GM19193 (cell line): ENCODE results near the gene AP2A1.

Experiments
- POLR2A ChIP-seq: IDR thresholded peaks from 4 replicates; pipeline ENCODE4 v1.6.1; 2011; ENCODE audit not compliant: insufficient read depth, insufficient read length; ENCODE audit errors: extremely low read depth

The AP2A1 gene

GRCh38 chr19:49758292-49758691 is 8.5 kb upstream of the AP2A1 start:
- no peak for TF ChIP-seq POLR2A

- TF ChIP-seq POLR2A, result no peak
Observed at GRCh38 chr19:49761249-49761624, 5.6 kb upstream of the AP2A1 start.

GRCh38 chr19:49761625-49762311 is 5.0 kb upstream of the AP2A1 start:
- TF ChIP-seq POLR2A, result no peak

GRCh38 chr19:49763230-49763629 is 3.6 kb upstream of the AP2A1 start, which contains the start of gene TSKS:
TSKS (minus strand) TSS chr19:49763306; CDS start chr19:49763247, 59 bp downstream.
- no peak for TF ChIP-seq POLR2A

- TF ChIP-seq POLR2A, result no peak
Observed at GRCh38 chr19:49764341-49764740, 2.5 kb upstream of the AP2A1 start.

GRCh38 chr19:49766007-49766929 is 533 bp upstream of the AP2A1 start:
- TF ChIP-seq POLR2A, result peak; percentile 84

- TF ChIP-seq POLR2A, result no peak
Observed at GRCh38 chr19:49767381-49767780, 580 bp downstream of the AP2A1 start.

- no peak for TF ChIP-seq POLR2A
Observed at GRCh38 chr19:49767967-49768581, 1.3 kb downstream of the AP2A1 start.

GRCh38 chr19:49770529-49770928 is 3.7 kb downstream of the AP2A1 start:
- no peak for TF ChIP-seq POLR2A

GRCh38 chr19:49771674-49772139 is 4.9 kb downstream of the AP2A1 start:
- no peak for TF ChIP-seq POLR2A

- no peak for TF ChIP-seq POLR2A
Observed at GRCh38 chr19:49772850-49773432, 6.1 kb downstream of the AP2A1 start.

- no peak for TF ChIP-seq POLR2A
Observed at GRCh38 chr19:49773663-49774350, 7.0 kb downstream of the AP2A1 start.

GRCh38 chr19:49774969-49775368 is 8.2 kb downstream of the AP2A1 start:
- no peak for TF ChIP-seq POLR2A

- TF ChIP-seq POLR2A, result no peak
Observed at GRCh38 chr19:49775742-49776370, 9.1 kb downstream of the AP2A1 start.
